Peyer's patch (tissue), 4 donors: ENCODE results near the gene PIP5K1B. TPM values are rescaled to one million over a fixed set of nuclear protein-coding genes. Genes with fewer than 3 reads are reported as not detected.

Experiments used
- DNase-seq, 3 donors: peaks; one replicate each; pipeline ENCODE4 v3.0.0-alpha.2; 2017 to 2019
- H3K27ac ChIP-seq, 4 donors: fragments of 200-600 bp; sonication (generic); one replicate each; pipeline ENCODE4 v1.5.1; 2016 to 2019
- H3K27me3 ChIP-seq, 2 donors: fragments of 200-600 bp; sonication (generic); one replicate each; pipeline ENCODE4 v1.5.1; 2019
- H3K36me3 ChIP-seq, 3 donors: fragments of 200-600 bp; sonication (generic); one replicate each; pipeline ENCODE4 v1.5.1; 2016 to 2019
- H3K4me1 ChIP-seq, 4 donors: fragments of 200-600 bp; sonication (generic); one replicate each; pipeline ENCODE4 v1.5.1; 2016 to 2019
- H3K4me3 ChIP-seq, 4 donors: fragments of 200-600 bp; sonication (generic); 1 replicate in 3 of 4; 2 replicates in 1 of 4; pipeline ENCODE4 v1.5.1; 2016 to 2019; ENCODE audit warnings: mild to moderate bottlenecking in 1 of 4
- H3K9me3 ChIP-seq, 4 donors: fragments of 200-600 bp; sonication (generic); one replicate each; pipeline ENCODE4 v1.5.1; 2016 to 2019; ENCODE audit warnings: mild to moderate bottlenecking in 1 of 4
- POLR2A ChIP-seq, 2 donors: fragments of 450-650 bp; IDR thresholded peaks; one replicate each; pipeline ENCODE4 v1.5.1; 2017; ENCODE audit warnings: antibody characterized with exemption in 2 of 2, mild to moderate bottlenecking in 2 of 2, moderate library complexity in 2 of 2
- total RNA-seq, 4 donors: library from RNA; depleted of rRNA; stranded (reverse); fragments of >200 nt; gene quantifications; one replicate each; pipeline ENCODE4 v1.1.0, GENCODE V29; 2016
- TF ChIP-seq, protein P1 (sequence below), 6 experiments: fragments of 450-650 bp in 4 of 6; fragments of 200-600 bp in 2 of 6; sonication (generic) in 1 of 6; IDR thresholded peaks; one replicate each; pipeline ENCODE4 v1.5.1; 2017 to 2019; ENCODE audit warnings: antibody characterized with exemption in 6 of 6, mild to moderate bottlenecking in 3 of 6, moderate library complexity in 1 of 6

The PIP5K1B gene
- total RNA-seq, 4 donors from 2014 or later = 15.7 to 60.1 (median 54.4) TPM

DNA sequence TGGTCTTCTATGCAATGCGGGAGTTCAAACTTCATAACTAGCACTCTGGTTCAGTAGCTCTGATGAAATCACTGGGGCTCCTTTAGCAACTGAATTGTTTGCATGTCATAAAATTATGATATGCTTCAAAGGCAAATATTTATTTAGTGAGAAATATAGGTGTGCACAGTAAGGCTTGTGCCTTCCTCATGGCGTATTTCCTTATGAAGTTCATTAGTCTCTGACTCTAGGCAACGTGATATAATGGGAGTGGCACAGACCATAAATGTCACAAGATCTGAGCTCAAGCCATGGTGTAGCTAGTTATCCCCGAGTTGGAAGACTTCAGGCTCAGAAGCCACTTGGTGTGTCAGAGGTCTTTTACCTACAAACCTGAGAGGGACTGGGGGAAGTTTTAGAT, 35.5 kb downstream of the PIP5K1B start:
- Histone ChIP-seq H3K4me1 (peaks cover 0 to 21% (median 0%) of the 10 kb centered on the region in 4 donors), H3K36me3 (no peaks in the 10 kb centered on the region), H3K9me3 (no peaks in the 10 kb centered on the region), H3K27me3 (no peaks in the 10 kb centered on the region), H3K4me3 (peak overlapping the region in 2 of 4 donors; percentile 22 to 25), H3K27ac (peak overlapping the region in 3 of 4 donors; percentile 79 to 91 (median 85))
- TF ChIP-seq POLR2A (IDR thresholded peaks at IDR 0.05) = peak; percentile 56 to 84
- TF ChIP-seq, protein P1, sequence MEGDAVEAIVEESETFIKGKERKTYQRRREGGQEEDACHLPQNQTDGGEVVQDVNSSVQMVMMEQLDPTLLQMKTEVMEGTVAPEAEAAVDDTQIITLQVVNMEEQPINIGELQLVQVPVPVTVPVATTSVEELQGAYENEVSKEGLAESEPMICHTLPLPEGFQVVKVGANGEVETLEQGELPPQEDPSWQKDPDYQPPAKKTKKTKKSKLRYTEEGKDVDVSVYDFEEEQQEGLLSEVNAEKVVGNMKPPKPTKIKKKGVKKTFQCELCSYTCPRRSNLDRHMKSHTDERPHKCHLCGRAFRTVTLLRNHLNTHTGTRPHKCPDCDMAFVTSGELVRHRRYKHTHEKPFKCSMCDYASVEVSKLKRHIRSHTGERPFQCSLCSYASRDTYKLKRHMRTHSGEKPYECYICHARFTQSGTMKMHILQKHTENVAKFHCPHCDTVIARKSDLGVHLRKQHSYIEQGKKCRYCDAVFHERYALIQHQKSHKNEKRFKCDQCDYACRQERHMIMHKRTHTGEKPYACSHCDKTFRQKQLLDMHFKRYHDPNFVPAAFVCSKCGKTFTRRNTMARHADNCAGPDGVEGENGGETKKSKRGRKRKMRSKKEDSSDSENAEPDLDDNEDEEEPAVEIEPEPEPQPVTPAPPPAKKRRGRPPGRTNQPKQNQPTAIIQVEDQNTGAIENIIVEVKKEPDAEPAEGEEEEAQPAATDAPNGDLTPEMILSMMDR (IDR thresholded peaks at IDR 0.05) = no peak
- DNase-seq = peak in 1 of 3 donors; percentile 77

DNA sequence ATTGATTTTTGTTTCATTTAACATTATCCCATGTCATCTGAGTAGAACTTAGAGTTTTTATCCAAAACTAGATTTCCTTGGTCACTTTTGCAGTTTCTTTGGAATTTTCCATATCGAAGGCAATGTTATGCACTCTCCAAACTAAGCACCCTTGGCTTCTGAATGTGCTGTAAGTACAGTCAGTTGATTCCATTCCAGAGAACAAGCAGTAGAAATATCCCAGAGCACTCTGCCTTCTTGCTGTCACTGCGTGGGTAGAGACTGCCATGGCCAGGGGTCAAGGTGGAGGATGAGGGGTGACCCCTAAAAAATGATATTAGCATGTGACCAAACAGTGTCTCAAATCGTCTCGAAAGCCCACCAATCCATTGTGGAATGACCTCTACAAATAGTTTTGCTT, 36.2 kb downstream of the PIP5K1B start:
- Histone ChIP-seq H3K36me3 (no peaks in the 10 kb centered on the region), H3K27me3 (no peaks in the 10 kb centered on the region), H3K27ac (peak overlapping the region in 3 of 4 donors; percentile 58 to 91 (median 68)), H3K4me3 (peak overlapping the region in 1 of 4 donors; percentile 15), H3K4me1 (peaks cover 0 to 16% (median 0%) of the 10 kb centered on the region in 4 donors), H3K9me3 (no peaks in the 10 kb centered on the region)
- TF ChIP-seq, protein P1 (IDR thresholded peaks at IDR 0.05) = no peak
- no peak for TF ChIP-seq POLR2A (IDR thresholded peaks at IDR 0.05)
- DNase-seq = no peak

DNA sequence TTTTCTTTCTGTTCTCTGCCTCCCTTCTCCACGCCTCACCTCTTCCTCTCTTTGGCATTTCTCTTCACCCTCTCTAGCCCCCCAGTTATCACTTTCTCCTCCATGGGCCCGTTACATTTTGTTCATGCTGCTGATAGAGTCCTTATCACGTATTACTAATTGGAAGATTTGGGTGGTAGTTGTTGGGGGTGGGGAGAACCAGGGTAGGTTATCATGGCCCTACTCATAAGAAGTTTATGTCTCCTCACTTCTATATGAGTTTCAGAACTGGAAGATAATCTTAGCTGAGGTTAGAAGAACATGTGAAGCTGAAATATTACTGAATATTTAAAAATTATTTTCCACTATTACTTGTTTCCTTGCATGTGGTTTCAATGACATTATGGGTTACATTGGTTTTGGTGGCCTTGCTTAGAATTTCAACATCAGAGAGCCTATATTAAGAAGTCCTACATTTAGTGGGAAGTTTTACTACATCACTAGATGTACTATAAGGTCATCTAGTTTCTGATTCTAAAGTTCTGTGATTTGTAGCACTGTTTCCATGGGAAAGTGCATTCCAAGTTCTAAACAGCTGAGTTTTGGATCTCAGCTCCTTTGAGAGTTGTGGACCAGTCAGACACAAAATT, 36.8 kb downstream of the PIP5K1B start:
- H3K27me3 ChIP-seq = no peaks in the 10 kb centered on the region
- H3K4me3 ChIP-seq = no peak overlapping the region
- TF ChIP-seq, protein P1 (IDR thresholded peaks at IDR 0.05) = no peak
- no peak for TF ChIP-seq POLR2A (IDR thresholded peaks at IDR 0.05)
- H3K9me3 ChIP-seq = no peaks in the 10 kb centered on the region
- no peak for DNase-seq
- peaks cover 0 to 16% (median 0%) of the 10 kb centered on the region in 4 donors for H3K4me1 ChIP-seq
- H3K27ac ChIP-seq = peak overlapping the region in 1 of 4 donors; percentile 91
- H3K36me3 ChIP-seq = no peaks in the 10 kb centered on the region

DNA sequence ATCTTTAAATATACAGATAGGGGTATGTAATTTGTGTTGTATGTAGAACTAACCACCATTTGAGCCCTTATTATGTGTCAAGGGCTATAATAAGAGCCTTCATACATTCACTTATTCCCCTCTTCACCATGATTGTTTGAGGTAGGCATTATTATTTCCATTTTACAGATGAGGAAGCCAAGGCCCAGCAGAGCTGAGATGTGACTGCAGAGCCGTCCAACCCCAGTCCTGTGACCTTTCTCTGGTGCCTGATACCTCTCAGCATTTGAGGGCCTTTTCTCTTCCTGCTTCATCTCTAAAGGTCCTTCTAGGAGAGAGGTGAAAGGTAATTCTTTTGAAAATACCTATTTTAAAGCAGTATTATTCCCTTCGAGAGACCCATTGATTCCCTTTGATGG, 37.3 kb downstream of the PIP5K1B start:
- H3K9me3 ChIP-seq = no peaks in the 10 kb centered on the region
- H3K4me1 ChIP-seq = peaks cover 0 to 17% (median 0%) of the 10 kb centered on the region in 4 donors
- no peak for TF ChIP-seq POLR2A (IDR thresholded peaks at IDR 0.05)
- TF ChIP-seq, protein P1 (IDR thresholded peaks at IDR 0.05) = no peak
- no peaks in the 10 kb centered on the region for H3K36me3 ChIP-seq
- no peak overlapping the region for H3K27ac ChIP-seq
- H3K4me3 ChIP-seq = no peak overlapping the region
- no peak for DNase-seq
- H3K27me3 ChIP-seq = no peaks in the 10 kb centered on the region

DNA sequence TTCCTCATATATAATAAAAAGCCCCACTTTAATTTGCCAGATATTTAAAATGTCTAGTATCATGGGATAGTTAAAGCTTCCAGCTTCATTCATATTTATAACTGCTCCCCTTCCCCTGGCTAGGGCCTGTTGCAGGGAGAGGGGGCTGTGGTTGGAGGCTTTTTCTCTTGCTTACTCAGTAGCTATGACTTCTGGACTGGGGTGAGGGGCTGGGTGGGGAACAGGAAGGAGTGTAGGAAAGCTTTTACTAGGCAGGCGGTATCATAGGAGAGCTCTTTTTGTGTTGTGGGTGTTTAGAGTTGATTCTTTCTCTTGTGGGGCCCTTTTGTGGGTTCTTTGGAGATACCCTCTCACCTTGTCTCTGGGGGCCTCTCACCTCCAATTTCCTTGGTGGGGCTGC, 39.4 kb downstream of the PIP5K1B start:
- H3K4me3 ChIP-seq = no peak overlapping the region
- no peaks in the 10 kb centered on the region for H3K36me3 ChIP-seq
- DNase-seq = no peak
- no peaks in the 10 kb centered on the region for H3K27me3 ChIP-seq
- TF ChIP-seq POLR2A (IDR thresholded peaks at IDR 0.05) = no peak
- TF ChIP-seq, protein P1 (IDR thresholded peaks at IDR 0.05) = no peak
- H3K9me3 ChIP-seq = no peaks in the 10 kb centered on the region
- peaks cover 0 to 17% (median 0%) of the 10 kb centered on the region in 4 donors for H3K4me1 ChIP-seq
- H3K27ac ChIP-seq = no peak overlapping the region
